Nephron progenitor cell (in vitro differentiated cells): ENCODE results near the gene ERFE.

Source experiments
- DNase-seq: peaks from one replicate; pipeline ENCODE4 v3.0.0; 2021
- H3K27ac Mint-ChIP-seq: 2 replicates; pipeline ENCODE4 v1.8.0; 2021; ENCODE audit warnings: mild to moderate bottlenecking, moderate library complexity, mixed read lengths
- H3K27me3 Mint-ChIP-seq: 2 replicates; pipeline ENCODE4 v1.8.0; 2021; ENCODE audit warnings: mild to moderate bottlenecking, low read depth, mixed read lengths; ENCODE audit not compliant: poor library complexity
- H3K36me3 Mint-ChIP-seq: 2 replicates; pipeline ENCODE4 v1.8.0; 2021; ENCODE audit warnings: low read depth, mixed read lengths
- H3K4me1 Mint-ChIP-seq: 2 replicates; pipeline ENCODE4 v1.8.0; 2021; ENCODE audit warnings: mixed read lengths
- H3K4me3 Mint-ChIP-seq: 2 replicates; pipeline ENCODE4 v1.8.0; 2021; ENCODE audit warnings: mild to moderate bottlenecking, moderate library complexity, mixed read lengths
- H3K9me3 Mint-ChIP-seq: 2 replicates; pipeline ENCODE4 v1.8.0; 2021; ENCODE audit warnings: mild to moderate bottlenecking, moderate library complexity, mixed read lengths
- CTCF ChIP-seq: fragments of 200-600 bp; sonication (generic); IDR thresholded peaks from 2 replicates; pipeline ENCODE4 v1.5.0; 2021; ENCODE audit warnings: antibody characterized with exemption

The ERFE gene

GRCh38 chr2:238157506-238158017 is 1.2 kb upstream of the ERFE start:
- DNase-seq: no peak
- Mint-ChIP-seq H3K36me3 (no peaks in the 10 kb centered on the region), H3K4me3 (no peak overlapping the region), H3K9me3 (peaks cover 9% of the 10 kb centered on the region), H3K27ac (no peak overlapping the region), H3K4me1 (peaks cover 44% of the 10 kb centered on the region), H3K27me3 (peaks cover 53% of the 10 kb centered on the region)
- no peak for TF ChIP-seq CTCF

GRCh38 chr2:238158018-238158508 is 707 bp upstream of the ERFE start:
- no peak for TF ChIP-seq CTCF
- Mint-ChIP-seq H3K4me1 (peaks cover 44% of the 10 kb centered on the region), H3K27ac (no peak overlapping the region), H3K27me3 (peaks cover 58% of the 10 kb centered on the region), H3K36me3 (no peaks in the 10 kb centered on the region), H3K9me3 (peaks cover 9% of the 10 kb centered on the region), H3K4me3 (no peak overlapping the region)
- no peak for DNase-seq

GRCh38 chr2:238159071-238159539 is 335 bp downstream of the ERFE start:
- Mint-ChIP-seq H3K27me3 (peaks cover 63% of the 10 kb centered on the region), H3K4me3 (peak overlapping the region; percentile 81), H3K27ac (no peak overlapping the region), H3K9me3 (peaks cover 6% of the 10 kb centered on the region), H3K4me1 (peaks cover 40% of the 10 kb centered on the region), H3K36me3 (no peaks in the 10 kb centered on the region)
- no peak for TF ChIP-seq CTCF
- no peak for DNase-seq

- no peak for TF ChIP-seq CTCF
- Mint-ChIP-seq H3K4me3 (peak overlapping the region; percentile 81), H3K27me3 (peaks cover 69% of the 10 kb centered on the region), H3K4me1 (peaks cover 34% of the 10 kb centered on the region), H3K27ac (no peak overlapping the region), H3K36me3 (peaks cover under 1% of the 10 kb centered on the region), H3K9me3 (no peaks in the 10 kb centered on the region)
- no peak for DNase-seq
Observed at GRCh38 chr2:238159661-238160205, 963 bp downstream of the ERFE start.

- H3K27me3 Mint-ChIP-seq: peaks cover 77% of the 10 kb centered on the region
Observed at GRCh38 chr2:238160206-238161129, 1.7 kb downstream of the ERFE start.

More at GRCh38 chr2:238160206-238161129, 1.7 kb downstream of the ERFE start:
- Mint-ChIP-seq H3K36me3 (peaks cover 3% of the 10 kb centered on the region), H3K4me1 (peaks cover 33% of the 10 kb centered on the region), H3K4me3 (peak overlapping the region; percentile 34), H3K27ac (no peak overlapping the region), H3K9me3 (no peaks in the 10 kb centered on the region)
- DNase-seq: peak; percentile 61
- TF ChIP-seq CTCF: peak; percentile 36
